C4-2B (cell line): Measurements from ENCODE around the gene SEMA3C.

Experiments
- CTCF ChIP-seq: fragments of 450-650 bp; conservative IDR thresholded peaks from 2 replicates; pipeline ENCODE4 v1.5.1; 2017; ENCODE audit warnings: mild to moderate bottlenecking
- ZFX ChIP-seq: fragments of 450-650 bp; IDR thresholded peaks from 2 replicates; pipeline ENCODE4 v1.6.1; 2017

DNA sequence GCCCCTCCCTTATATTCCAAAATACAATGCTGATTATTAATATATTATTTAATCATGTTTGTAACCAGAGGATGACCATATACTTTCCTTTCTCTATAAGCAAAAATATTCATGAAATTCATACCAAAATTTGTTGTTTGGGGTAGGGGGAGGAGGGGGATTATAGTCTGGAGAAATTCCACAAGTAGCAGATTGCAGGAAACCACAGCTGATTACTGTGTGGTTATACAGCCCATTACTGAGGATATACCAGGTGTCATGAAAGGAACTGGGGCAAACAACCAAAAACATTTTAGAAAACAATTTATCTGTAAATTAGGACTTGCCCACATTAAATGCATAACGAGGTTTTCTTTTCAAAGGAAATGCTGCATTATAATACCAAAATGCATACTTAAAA, 50.3 kb downstream of the SEMA3C start:
- TF ChIP-seq CTCF: no peak
- no peak for TF ChIP-seq ZFX
